Loucy (cell line): Measurements from ENCODE around the gene TNNI3K.

Experiments used
- CTCF ChIP-seq: fragments of 200-600 bp; sonication (generic); conservative IDR thresholded peaks from 2 replicates; pipeline ENCODE4 v1.5.1; 2014; ENCODE audit warnings: mild to moderate bottlenecking, antibody characterized with exemption, low read length
- EZH2phosphoT487 ChIP-seq: fragments of 200-600 bp; IDR thresholded peaks from 2 replicates; pipeline ENCODE4 v1.6.1; 2018; ENCODE audit warnings: antibody characterized with exemption, mild to moderate bottlenecking, moderate library complexity, borderline replicate concordance

GRCh38 chr1:74502858-74503257, 267.7 kb downstream of the TNNI3K start:
- TF ChIP-seq CTCF, result no peak
- TF ChIP-seq EZH2phosphoT487, result no peak
